ENCODE data around the gene ST8SIA5. TPM values are rescaled to one million over a fixed set of nuclear protein-coding genes. Genes with fewer than 3 reads are reported as not detected.
A peak's percentile ranks its signal among the peaks of the same experiment; 100 is the strongest.

Gene ST8SIA5
- polyA plus RNA-seq, 3 donors = not detected

GRCh38 chr18:46756025-46756558 is 761 bp downstream of the ST8SIA5 start:
- H3K4me3 Mint-ChIP-seq = peak overlapping the region; percentile 73 to 89
- 2% methylated on average over 41 of the region's 41 CpGs for WGBS (ENCODE audit: insufficient coverage)
- Histone ChIP-seq H3K27ac (ENCODE audit: low read depth in 1 of 2, low read length in 2 of 2) (no peak overlapping the region), H3K4me3 (replicated peaks in 1 of 3; ENCODE audit: low read depth in 2 of 3, low read length in 3 of 3) (peak overlapping the region in 2 of 3 experiments; percentile 29 to 68), H3K4me1 (ENCODE audit: control insufficient read depth in 1 of 2, insufficient read depth in 2 of 2, low read length in 2 of 2) (peaks cover 22 to 44% of the 10 kb centered on the region in 2 donors), H4K20me1 (ENCODE audit: insufficient read depth, low read length) (no peaks in the 10 kb centered on the region), H3K36me3 (replicated peaks in 1 of 2; ENCODE audit: control insufficient read depth in 1 of 2, insufficient read depth in 2 of 2, low read length in 2 of 2) (no peaks in the 10 kb centered on the region), H3K9ac (ENCODE audit: insufficient read depth, low read length, poor library complexity, severe bottlenecking) (no peak overlapping the region), H3K4me2 (replicated peaks; ENCODE audit: extremely low read depth, low read length, poor library complexity, severe bottlenecking) (peak overlapping the region; percentile 67), H3K9me3 (replicated peaks in 1 of 2; ENCODE audit: control insufficient read depth in 1 of 2, insufficient read depth in 1 of 2, low read length in 2 of 2) (peaks cover 0 to 5% of the 10 kb centered on the region in 2 donors), H3K27me3 (ENCODE audit: control insufficient read depth in 2 of 2, insufficient read depth in 2 of 2, low read length in 2 of 2) (peaks cover 48 to 56% of the 10 kb centered on the region in 2 donors), H3K79me2 (ENCODE audit: insufficient read depth, low read length) (no peaks in the 10 kb centered on the region), H2AFZ (ENCODE audit: insufficient read depth, low read depth, low read length, poor library complexity, severe bottlenecking) (peak overlapping the region; percentile 68)
- H3K27ac Mint-ChIP-seq = peak overlapping the region in 1 of 7 donors; percentile 58
- no peak for TF ChIP-seq CTCF (IDR thresholded peaks at IDR 0.05)
- no peak for DNase-seq
- peaks cover 2 to 28% (median 14%) of the 10 kb centered on the region in 7 donors for H3K9me3 Mint-ChIP-seq
- peaks cover 0 to 2% of the 10 kb centered on the region in 2 donors for H3K36me3 Mint-ChIP-seq
- peaks cover 44 to 64% (median 56%) of the 10 kb centered on the region in 3 donors for H3K27me3 Mint-ChIP-seq (ENCODE audit: low read depth in 3 of 3)
- H3K4me1 Mint-ChIP-seq = peaks cover 36% of the 10 kb centered on the region
- intact Hi-C loops (cut with micrococcal nuclease) = no loop called here

- H3K4me1 ChIP-seq (ENCODE audit: control insufficient read depth in 1 of 2, insufficient read depth in 2 of 2, low read length in 2 of 2) = peaks cover 22 to 44% of the 10 kb centered on the region in 2 donors
- no peak for TF ChIP-seq CTCF (IDR thresholded peaks at IDR 0.05)
- Mint-ChIP-seq H3K27ac (peak overlapping the region in 1 of 7 donors; percentile 58), H3K4me1 (peaks cover 36% of the 10 kb centered on the region), H3K36me3 (peaks cover 0 to 2% of the 10 kb centered on the region in 2 donors), H3K27me3 (ENCODE audit: low read depth in 3 of 3) (peaks cover 42 to 60% (median 56%) of the 10 kb centered on the region in 3 donors), H3K9me3 (peaks cover 2 to 28% (median 14%) of the 10 kb centered on the region in 7 donors), H3K4me3 (peak overlapping the region; percentile 73 to 89)
- no peaks in the 10 kb centered on the region for H3K79me2 ChIP-seq (ENCODE audit: insufficient read depth, low read length)
- intact Hi-C loops (cut with micrococcal nuclease) = no loop called here
- peak overlapping the region in 2 of 3 experiments; percentile 29 to 68 for H3K4me3 ChIP-seq (replicated peaks in 1 of 3; ENCODE audit: low read depth in 2 of 3, low read length in 3 of 3)
- H3K36me3 ChIP-seq (replicated peaks in 1 of 2; ENCODE audit: control insufficient read depth in 1 of 2, insufficient read depth in 2 of 2, low read length in 2 of 2) = no peaks in the 10 kb centered on the region
- peak overlapping the region; percentile 68 for H2AFZ ChIP-seq (ENCODE audit: insufficient read depth, low read depth, low read length, poor library complexity, severe bottlenecking)
- no peak for DNase-seq
- H3K9ac ChIP-seq (ENCODE audit: insufficient read depth, low read length, poor library complexity, severe bottlenecking) = no peak overlapping the region
- H3K27me3 ChIP-seq (ENCODE audit: control insufficient read depth in 2 of 2, insufficient read depth in 2 of 2, low read length in 2 of 2) = peaks cover 43 to 51% of the 10 kb centered on the region in 2 donors
- no peaks in the 10 kb centered on the region for H4K20me1 ChIP-seq (ENCODE audit: insufficient read depth, low read length)
- WGBS (ENCODE audit: insufficient coverage) = 10% methylated on average over 8 of the region's 17 CpGs
- no peak overlapping the region for H3K27ac ChIP-seq (ENCODE audit: low read depth in 1 of 2, low read length in 2 of 2)
- peaks cover 0 to 5% of the 10 kb centered on the region in 2 donors for H3K9me3 ChIP-seq (replicated peaks in 1 of 2; ENCODE audit: control insufficient read depth in 1 of 2, insufficient read depth in 1 of 2, low read length in 2 of 2)
- H3K4me2 ChIP-seq (replicated peaks; ENCODE audit: extremely low read depth, low read length, poor library complexity, severe bottlenecking) = peak overlapping the region; percentile 67
Observed at GRCh38 chr18:46755315-46756024, 1.4 kb downstream of the ST8SIA5 start.

All from CD14-positive monocyte (primary cell).